ENCODE results near the gene LRRC52.
"Not testable (repeated sequence)": the region's sequence is repeated elsewhere in the genome, so short reads cannot be mapped to it uniquely, and the experiment has no call there.

The LRRC52 gene

DNA sequence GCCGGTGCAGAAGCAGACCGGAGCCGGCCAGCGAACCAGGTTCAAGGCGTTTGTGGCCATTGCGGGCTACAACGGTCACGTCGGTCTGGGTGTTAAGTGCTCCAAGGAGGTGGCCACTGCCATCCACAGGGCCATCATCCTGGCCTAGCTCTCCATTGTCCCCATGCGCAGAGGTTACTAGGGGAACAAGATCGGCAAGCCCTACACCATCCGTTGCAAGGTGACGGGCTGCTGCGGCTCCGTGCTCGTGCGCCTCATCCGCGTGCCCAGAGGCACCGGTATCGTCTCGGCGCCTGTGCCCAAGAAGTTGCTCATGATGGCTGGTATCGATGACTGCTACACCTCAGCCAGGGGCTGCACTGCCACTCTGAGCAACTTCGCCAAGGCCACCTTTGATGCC, 38.1 kb downstream of the LRRC52 start:
- DNase-seq (ENCODE audit: low read depth): no peak

DNA sequence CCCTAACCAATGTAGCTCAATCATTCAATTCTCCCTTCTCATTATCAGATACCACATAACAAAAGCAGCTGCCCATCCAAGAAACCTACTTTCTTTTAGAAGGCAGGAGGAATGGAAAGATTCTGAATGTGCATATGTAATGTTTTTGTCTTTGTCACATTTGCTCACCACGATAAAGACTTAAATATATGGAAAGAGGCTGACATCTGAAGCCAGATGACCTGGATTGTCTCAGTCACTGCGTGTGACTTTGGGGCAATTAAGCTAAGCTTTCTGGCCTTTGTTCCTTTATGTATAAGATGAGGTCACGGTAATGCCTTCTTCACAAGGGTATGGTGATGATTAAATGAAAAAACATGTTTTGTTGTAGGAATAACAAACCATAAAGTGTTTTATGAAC, 42.6 kb downstream of the LRRC52 start:
- DNase-seq (ENCODE audit: low read depth): no peak

DNA sequence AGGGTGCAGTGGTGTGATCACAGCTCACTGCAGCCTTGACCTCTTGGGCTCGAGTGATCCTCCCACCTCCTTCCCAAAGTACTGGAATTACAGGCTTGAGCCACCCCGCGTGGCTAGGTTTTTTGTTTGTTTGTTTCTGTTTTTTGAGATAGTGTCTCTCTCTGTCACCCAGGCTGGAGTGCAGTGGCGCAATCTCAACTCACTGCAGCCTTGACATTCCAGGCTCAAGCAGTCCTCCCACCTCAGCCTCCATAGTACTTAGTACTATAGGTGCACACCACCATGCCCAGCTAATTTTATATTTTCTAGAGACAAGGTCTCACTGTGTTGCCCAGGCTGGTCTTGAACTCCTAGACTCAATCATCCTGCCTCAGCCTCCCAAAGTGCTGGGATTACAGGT, 47.6 kb downstream of the LRRC52 start:
- not testable (repeated sequence) for DNase-seq (ENCODE audit: low read depth)

DNA sequence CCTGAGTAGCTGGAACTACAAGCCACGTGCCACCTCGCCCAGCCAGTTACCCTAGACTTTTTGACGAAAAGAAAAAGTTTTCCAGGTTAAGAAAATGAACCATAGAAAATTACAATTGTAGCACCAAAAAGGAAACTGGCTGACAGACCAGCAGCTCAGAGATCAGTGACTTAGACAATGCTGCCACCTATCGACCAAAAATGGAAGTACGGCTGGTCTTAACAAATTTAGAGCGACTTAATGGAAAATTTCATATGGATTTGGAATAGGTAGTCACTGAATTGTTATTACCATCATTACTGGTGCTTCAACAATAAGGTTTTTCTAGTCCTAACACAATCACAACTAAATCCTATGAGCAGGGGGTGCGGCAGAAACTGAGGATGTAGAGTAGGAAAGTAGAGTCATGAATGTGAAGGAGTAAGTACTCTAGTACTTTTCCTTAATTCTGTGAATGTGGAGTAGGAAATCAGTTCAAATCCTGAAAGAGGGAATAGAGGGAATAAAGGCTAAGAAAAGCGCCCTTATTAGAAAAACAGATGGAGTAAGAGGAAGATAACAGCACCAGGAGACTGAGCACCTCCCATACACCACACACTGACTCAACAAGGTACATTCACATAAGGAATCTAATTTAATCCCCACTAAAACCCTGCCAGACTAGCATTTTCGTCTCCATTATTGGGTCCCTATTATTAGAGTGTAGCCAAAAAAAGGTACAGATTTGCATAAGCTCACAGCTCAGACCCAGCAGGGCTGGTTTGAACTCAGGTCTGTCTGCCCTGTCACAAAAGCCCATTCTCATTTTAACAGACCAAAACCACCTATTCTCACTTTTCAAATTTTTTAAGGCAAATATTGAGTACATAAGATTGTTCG, 49.4 kb downstream of the LRRC52 start:
- peak; percentile 75 for DNase-seq (ENCODE audit: low read depth)

DNA sequence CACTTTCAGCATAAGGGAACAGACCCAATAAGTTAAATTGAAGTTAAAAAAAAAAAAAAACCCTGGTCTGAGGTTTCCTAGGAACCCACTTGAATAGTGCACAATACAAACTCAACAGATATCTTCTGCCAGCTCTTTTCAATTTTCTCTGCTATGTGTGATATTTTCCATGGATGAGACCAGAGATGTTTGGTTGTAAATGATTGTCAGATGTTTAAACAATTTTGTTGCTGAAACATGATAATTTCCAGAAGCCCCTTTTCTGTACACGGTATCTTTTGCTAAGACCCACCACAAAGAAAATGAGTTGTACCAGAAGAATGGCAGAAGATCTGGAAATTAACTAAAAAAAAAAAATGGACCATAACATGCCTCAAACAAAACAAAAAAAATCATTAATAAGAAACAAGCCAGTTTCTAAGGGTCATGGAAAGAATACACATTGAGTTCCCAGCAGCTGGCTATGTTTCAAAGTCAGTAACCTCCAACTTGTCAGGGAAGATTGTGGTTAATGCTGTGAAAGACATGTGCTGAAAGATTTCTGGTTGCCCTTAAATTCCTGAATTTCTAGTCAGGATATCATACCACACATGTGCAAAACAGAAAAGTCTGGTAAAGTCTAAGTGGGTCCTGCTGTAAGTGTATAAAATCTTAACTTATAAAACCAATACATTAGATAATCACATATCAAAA, 51.6 kb downstream of the LRRC52 start:
- peak; percentile 70 for DNase-seq (ENCODE audit: low read depth)

DNA sequence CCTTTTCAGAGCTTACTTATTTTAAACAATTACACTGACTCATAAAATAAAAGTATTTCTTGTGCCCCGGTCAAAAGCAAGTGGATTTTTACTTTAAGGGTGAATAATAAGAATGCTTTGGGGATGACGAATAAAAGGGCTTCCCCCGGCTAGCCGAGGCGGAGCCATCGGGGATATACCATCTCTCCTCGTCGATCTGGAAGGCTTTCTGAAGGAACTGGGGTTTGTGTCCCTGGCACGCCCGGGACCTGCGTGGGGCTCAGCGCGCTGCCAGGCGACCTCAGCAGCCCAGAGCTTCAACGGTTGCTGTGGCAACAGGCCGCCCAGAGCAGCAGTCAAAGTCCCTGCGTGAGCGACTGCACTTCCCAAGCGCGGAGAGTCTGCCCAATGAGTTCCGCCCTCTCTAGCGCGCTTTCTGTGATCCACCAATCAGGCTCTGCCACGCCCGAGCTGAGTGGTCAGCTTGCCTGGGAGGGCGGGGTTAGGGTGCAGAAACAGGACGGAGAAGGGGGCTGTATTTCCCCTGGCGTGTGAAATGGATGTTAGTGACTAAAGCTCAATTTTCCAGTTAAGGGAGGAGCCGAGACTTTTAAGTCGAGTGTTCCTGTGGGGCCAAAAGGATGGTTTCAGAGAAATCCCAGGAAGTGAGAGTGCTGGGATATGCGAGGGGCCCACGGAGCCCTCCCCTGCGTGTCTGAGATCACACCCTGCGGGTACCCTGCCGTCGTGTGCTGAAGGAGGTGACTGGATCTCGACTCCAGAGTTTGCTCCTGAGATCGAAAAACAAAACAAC, 54.3 kb downstream of the LRRC52 start:
- DNase-seq (ENCODE audit: low read depth): peak; percentile 98

DNA sequence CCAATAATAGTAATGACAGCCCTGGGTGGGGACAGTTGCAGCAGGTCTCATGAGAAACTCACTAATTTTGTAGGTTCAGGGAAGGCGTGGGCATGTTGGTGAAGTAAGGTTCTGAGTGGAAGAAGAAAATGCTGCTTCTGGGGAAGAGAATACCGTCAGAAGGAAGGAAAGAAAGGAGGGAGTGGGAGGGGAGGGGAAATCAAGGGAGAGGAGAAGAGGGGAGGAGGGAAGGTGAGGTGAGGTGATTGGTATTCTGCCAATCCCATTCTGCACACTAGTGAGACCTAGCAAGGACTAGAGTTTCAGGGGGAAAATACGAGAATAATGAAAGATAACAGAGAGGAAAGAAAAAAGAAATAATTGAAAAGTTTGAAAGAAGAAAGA, 54.9 kb downstream of the LRRC52 start:
- DNase-seq (ENCODE audit: low read depth): no peak

DNA sequence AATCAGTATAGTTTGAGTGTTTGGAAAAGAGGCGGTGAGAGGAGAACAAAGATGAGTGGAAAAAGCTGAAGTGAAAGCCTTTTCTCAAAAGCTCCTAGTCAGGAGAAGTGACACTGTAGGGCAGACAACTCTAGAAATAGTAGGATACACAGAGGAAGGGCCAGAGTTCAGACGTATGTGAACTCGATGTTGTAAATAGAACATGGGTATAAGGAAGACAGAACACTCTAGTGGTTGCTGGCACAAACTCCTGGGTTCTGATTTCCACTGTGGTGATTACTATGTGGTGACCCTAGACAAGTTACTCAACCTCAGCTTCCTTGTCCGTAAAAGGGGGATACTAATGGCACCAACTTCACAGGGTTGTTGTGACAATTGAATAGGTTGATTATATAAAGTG, 57.0 kb downstream of the LRRC52 start:
- no peak for DNase-seq (ENCODE audit: low read depth)

DNA sequence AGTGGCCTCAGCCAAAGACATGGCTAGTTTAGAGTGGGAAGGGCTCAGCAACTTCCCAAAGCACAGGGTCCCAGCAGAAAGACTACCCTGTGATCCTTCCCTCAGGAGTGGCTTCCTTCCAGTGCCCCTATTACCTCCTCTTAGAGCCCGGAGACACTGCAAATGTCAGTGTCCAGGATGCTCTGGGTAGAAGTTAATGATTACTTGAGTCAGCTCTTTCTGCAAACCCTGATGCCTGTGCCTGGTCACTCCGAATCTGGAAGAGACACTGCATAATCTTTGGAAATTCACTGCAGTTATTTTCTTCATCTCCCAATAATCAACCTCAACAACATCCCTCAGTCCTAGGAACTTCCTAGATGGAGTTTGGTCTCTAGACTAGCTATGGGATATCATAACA, 60.0 kb downstream of the LRRC52 start:
- DNase-seq (ENCODE audit: low read depth): no peak

DNA sequence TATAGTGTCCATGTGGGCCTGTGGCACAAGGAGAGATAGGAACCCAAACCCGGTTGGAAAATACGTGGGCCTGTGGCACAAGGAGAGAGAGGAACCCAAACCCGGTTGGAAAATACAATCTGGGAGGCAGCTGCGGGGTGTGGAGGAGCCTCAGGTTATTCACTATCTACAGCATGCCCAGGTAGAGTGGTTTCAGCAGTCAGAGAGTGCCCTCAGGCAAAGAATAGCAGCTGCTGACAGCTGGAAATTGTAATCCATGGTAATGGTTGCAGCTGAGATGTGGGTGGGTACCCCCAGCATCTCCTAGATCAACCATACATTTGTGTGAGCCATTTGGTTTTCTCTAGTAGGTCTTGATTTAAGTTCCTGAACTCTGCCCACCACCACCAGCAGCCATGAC, 61.4 kb downstream of the LRRC52 start:
- DNase-seq (ENCODE audit: low read depth): no peak

DNA sequence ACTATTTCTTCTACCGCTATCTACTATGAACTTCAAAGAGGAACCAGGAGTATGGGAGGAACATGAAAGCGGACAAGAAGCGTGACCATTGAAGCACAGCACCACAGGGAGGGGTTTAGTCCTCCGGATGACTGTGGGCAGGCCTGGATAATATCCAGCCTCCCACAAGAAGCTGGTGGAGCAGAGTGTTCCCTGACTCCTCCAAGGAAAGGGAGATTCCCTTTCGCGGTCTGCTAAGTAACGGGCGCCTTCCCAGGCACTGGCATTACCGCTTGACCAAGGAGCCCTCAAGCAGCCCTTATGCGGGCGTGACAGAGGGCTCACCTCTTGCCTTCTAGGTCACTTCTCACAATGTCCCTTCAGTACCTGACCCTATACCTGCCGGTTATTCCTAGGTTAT, 62.9 kb downstream of the LRRC52 start:
- DNase-seq (ENCODE audit: low read depth): not testable (repeated sequence)

DNA sequence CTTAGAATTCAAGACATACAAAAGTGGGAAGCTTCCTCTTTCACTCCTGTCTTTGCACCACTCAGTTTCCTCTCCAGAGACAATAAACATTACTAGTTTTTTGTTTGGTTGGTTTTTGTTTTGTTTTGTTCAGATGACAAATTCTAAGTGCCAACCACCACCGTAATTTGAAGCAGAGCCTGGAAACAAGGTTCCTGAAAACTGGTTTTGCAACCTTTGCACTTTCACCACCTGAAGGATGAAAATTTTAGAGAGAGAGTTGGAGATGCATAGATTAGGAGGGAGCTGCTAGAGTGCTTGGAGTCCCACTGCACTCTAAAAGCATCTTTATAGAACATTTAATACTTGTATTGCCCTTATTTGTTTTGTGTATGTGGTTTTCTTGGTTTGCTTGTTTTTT, 67.1 kb downstream of the LRRC52 start:
- no peak for DNase-seq (ENCODE audit: low read depth)

DNA sequence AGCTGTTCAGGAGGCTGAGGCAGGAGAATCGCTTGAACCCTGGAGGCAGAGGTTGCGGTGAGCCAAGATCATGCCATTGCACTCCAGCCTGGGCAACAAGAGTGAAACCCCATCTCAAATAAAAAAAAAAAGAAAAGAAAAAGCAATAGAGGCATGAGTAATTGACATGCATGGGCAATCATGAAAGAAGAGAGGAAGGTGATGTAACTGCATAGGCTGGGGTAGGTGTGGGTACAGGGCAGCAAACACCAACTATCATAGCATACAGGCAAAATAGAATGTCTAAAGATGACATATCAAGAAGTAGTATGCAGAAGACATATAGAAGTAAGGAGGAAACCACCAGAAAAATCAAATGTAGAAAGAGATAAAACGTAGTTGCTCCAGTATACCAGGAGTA, 68.3 kb downstream of the LRRC52 start:
- no peak for DNase-seq (ENCODE audit: low read depth)
